ENCODE measurements around the gene SEC14L1. TPM values are rescaled to one million over a fixed set of nuclear protein-coding genes. Genes with fewer than 3 reads are reported as not detected.
"Not testable (repeated sequence)": the region's sequence is repeated elsewhere in the genome, so short reads cannot be mapped to it uniquely, and the experiment has no call there.

Gene SEC14L1
- total RNA-seq, result 10 to 100 TPM; 66.1 to 78.3 TPM
- long read RNA-seq, donor 1, full-length matches to known transcripts, result 4 of 19 reads
- long read RNA-seq, donor 1, partial matches to known transcripts, result 4 of 19 reads
- long read RNA-seq, donor 1, other reads (novel, unspliced or antisense), result 11 of 19 reads
- long read RNA-seq, donor 2, full-length matches to known transcripts, result 10 of 23 reads
- long read RNA-seq, donor 2, partial matches to known transcripts, result 4 of 23 reads
- long read RNA-seq, donor 2, other reads (novel, unspliced or antisense), result 9 of 23 reads

DNA sequence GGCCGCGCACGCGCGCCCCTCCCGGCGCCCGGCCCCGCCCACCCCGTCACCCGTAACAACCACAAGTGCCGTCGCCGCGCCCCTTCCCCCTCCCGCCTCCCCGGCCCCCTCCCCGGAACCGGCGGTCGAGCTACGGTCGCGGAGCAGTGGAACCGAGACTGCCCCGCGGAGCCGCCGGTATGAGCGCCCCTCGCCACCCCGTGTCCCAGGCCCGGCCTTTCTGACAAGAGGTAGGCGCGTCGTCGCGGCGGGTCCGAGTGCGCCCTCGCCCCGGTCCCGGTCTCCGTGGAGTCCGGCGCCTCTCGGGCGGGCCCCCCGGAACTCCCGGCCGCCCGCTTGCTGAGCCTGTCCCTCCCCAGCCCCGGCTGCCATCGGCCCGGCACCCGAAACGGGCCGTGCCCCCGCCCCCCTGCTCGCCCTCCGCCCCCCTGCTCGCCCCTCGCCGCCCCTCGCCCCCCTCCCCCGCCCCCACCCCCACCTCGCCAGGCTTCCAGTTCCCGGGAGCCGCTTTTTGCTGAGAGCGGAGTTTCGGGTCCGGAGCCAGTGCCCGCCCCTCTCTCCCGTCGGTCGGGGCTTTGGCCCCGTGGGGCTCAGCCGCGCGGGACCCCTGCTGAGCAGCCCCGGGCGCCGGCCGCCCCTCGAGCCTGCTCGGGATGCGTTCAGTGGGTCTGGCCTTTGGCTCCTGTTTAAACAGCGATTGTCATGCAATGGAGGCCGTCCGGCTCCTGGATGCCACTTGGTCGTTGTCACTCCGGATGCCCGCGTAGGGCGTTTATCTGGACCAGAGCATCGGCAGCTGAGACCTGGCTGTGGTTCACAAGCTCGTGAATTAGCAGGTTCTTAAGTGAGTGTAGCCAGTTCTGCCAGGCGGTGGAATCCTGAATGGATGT, at the start of gene SEC14L1:
SEC14L1 (plus strand) TSS at position 92 of the 890 bp plus-strand sequence. CDS start 2,628 bp downstream, outside the sequence.
- intact Hi-C loops (cut with DNase I), result loop anchor here (10.0 kb wide), 2 partner anchors 46 to 54 kb away; no protein-coding TSS in a partner anchor
- peak; percentile 87 for DNase-seq (ENCODE audit: low spot score)

DNA sequence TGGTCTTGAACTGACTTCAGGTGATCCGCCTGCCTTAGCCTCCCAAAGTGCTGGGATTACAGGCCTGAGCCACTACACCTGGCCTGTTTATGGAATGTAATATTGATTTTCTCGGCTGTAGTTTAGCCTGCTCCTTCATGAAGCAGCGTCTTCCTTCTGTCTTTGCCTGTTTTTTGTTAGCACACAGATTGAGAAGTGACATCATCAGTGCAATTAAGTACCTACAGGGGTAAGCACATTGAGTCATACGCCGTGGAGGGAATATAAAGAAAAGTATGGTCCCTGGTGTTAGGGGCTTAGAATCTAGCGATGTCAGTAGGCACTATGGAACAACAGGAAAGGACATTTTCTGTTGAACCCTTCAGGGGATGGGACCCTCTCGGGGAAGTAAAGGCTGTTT, 48.7 kb upstream of the SEC14L1 start:
- intact Hi-C loops (cut with DNase I), result loop anchor here (10.0 kb wide), 1 partner anchor 53 kb away; the partner anchor contains the start of gene SEC14L1 (in 2 of the 2)

DNA sequence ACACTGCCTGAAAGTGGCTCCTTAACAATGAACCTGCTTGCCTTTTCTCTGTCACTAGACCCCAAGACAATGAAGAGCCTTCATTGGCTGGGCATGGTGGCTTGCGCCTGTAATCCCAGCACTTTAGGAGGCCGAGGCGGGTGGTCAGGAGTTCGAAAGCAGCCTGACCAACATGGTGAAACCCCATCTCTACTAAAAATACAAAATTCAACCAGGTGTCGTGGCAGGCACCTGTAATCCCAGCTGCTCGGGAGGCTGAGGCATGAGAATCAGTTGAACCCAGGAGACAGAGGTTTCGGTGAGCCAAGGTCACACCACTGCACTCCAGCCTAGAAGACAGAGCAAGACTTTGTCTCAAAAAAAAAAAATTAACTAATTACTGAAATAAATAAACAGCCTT, 45.3 kb upstream of the SEC14L1 start:
- intact Hi-C loops (cut with DNase I), result loop anchor here (10.0 kb wide), 1 partner anchor 49 kb away; the partner anchor contains the start of gene SEC14L1 (in 2 of the 2)
- no peak for DNase-seq (ENCODE audit: low spot score)

More for the DNA sequence above, 48.7 kb upstream of the SEC14L1 start:
- no peak for DNase-seq (ENCODE audit: low spot score)

DNA sequence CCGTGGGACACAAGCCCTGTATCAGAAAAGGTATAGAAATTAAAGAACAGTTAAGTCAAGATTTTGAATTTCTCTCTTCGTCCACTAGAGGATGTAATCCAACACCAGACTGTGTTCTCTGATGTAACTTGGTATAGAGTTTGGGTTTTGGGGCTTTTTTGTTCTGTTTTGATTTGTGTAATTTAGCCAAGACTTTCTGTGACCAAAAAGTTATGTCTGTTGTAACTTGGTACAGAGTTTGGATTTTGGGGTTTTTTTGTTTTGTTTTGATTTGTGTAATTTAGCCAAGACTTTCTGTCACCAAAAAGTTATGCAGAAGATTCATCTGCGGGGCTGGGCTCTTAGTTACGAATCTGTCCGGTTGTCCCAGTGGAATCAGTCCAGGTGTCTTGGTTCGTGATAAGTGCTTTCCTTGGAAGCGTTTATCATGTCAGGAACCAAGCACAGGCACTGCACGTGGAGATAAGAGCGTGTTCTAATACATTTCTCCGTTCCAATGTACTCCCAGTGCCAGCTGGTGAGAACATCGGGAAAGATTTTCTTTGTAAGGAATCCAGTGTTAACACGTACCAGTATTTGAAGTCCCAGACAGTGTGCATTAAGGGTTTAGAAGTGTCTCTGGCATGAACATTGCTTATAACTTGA, 44.1 kb upstream of the SEC14L1 start:
- intact Hi-C loops (cut with DNase I), result loop anchor here (10.0 kb wide), 1 partner anchor 48 kb away; the partner anchor contains the start of gene SEC14L1 (in 2 of the 2)

DNA sequence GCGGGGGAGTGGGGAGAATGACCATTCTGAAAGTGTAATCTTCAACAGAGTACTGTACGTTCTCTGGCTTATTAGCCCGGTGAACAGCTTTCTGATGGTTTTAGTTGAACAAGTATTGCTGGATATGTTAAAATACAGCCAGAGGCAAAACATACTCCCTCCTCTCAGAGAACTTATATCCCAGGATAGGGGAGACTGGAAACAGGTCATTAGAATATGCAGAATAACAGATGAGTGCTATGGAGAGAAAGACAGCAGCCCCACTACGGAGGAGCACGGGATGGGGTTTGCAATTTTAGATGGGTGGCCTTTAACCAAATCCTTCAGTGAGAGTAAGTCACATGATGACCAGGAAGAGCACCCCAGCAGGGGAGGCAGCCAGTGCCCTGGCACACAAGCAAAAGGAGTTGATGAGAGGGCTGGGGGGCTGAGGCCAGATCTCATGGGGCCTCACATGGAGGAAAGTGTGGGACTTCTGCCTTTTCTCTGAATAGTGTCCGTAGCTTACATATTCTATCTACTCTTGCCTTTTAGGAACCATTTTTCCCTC, 43.1 kb upstream of the SEC14L1 start:
- intact Hi-C loops (cut with DNase I), result loop anchor here (10.0 kb wide), 1 partner anchor 47 kb away; the partner anchor contains the start of gene SEC14L1 (in 2 of the 2)
- DNase-seq (ENCODE audit: low spot score), result no peak

More for the DNA sequence above, 44.1 kb upstream of the SEC14L1 start:
- no peak for DNase-seq (ENCODE audit: low spot score)

DNA sequence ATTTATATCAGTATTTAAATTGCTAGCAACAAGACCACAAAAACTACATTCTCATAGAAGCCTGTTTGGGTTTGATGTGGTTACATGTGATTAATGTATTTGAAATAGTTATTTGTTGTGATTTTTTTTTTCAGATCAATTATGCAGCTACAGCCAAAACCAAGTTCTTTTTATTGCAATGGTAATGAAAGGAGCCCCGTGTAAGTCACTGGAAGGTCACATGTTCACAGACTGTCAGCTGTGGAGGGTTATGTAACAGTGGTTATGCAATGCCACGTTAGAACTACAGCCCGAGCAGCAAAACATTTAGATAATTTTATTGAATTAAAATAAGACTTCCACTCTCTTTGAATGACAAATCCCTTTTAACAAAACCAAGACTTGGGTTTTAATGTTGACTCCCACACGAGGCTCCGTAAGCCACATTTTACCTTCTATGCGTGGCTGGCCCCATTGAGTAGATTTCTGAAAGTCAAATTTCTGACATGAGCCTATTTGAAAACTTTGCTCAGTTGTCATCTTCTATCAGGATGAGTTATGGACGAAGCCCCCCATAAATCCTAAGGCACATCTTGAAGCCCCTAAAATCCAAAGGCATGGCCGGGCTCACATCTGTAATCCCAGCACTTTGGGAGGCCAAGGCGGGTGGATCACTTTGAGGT, 41.8 kb upstream of the SEC14L1 start:
- no peak for DNase-seq (ENCODE audit: low spot score)
- intact Hi-C loops (cut with DNase I), result loop anchor here (10.0 kb wide), 1 partner anchor 46 kb away; the partner anchor contains the start of gene SEC14L1 (in 2 of the 2)

DNA sequence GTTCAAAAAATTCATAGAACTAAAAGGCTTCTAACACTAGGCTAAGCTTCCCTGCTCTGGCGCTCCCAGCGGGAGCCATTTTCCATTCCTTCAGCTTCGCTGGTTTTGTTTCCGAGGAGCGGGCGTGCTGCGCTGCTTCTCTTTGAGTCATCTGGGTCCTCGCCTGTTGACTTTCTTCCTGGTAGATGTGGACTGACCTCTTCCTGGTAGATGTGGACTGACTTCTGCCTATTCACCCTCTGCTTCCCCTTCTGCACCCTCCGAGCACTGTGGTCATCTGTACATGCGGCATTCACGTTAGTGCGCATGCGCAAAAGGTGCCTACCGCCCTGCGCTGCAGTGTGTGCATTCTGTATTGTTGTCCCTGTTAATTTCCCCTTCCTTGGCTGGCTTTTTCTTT, 40.8 kb upstream of the SEC14L1 start:
- DNase-seq (ENCODE audit: low spot score), result peak; percentile 95
- intact Hi-C loops (cut with DNase I), result loop anchor here (10.0 kb wide), 1 partner anchor 45 kb away; the partner anchor contains the start of gene SEC14L1 (in 2 of the 2)

DNA sequence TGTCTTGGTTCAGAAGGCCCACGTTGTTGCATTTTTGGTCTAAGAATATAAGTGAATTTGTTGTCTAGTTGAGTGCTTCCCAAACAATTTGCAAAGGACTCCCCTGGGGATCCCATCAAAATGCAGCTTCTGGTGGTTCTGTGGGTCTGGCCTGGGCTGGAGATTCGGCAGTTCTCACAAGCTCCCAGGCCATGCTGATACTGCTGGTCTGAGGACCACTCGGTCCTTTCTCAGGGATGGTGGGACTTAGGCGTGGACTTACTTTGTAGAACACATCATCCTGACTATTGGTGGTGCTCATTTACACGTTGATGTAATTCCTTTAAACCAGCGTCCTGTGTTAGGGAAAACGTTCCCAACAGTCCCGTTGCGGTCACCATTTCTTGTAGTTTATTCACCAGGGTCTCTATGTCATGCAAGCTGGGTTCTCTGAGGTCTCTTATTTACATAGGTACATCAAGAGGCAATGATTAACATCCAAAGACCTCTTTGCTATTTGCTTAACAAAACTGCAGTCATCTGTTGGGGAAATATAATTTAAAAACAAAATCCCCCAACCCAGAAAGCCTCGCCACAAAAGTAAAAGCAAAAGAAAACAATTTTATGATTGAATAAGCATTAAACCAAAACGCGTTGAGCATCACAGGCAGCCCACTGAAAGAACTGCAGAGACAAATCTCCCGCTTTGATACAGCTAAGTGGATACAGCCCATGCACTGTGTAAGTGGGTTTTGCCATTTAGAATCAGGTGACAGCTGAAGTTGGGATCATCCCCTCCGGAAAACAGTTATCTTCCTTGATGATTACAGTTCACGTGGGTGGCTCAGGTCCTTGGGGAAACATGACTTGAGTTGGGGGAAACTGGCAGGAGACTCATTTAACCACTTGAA, 39.0 kb upstream of the SEC14L1 start:
- intact Hi-C loops (cut with DNase I), result no loop called here

DNA sequence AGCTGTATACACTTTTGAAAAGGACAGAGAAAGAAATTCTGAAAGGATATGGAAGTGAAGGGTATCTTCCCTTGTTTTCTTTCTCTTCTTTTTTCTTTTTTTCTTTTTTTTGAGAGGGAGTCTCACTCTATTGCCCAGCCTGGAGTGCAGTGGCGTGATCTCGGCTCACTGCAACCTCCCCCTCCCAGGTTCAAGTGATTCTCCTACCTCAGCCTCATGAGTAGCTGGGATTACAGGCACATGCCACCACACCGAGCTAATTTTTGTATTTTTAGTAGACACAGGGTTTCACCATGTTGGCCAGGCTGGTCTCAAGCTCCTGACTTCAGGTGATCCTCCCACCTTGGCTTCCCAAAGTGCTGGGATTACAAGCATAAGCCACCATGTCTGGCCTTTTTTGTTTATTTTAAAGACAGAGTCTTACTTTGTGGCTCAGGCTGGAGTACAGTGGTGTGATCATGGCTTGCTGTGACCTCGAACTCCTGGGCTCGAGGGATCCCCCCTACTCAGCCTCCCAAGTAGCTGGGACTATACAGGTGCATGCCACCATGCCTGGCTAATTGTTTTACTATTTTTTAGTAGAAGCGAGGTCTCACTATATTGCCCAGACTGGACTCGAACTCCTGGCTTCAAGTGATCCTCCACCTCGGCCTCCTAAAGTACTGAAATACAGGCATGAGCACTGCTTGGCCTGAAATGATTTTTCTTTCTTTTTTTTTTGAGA, 38.2 kb upstream of the SEC14L1 start:
- intact Hi-C loops (cut with DNase I); DNase-seq (ENCODE audit: low spot score): not testable (repeated sequence)

More for the DNA sequence above, 39.0 kb upstream of the SEC14L1 start:
- DNase-seq (ENCODE audit: low spot score), result no peak

DNA sequence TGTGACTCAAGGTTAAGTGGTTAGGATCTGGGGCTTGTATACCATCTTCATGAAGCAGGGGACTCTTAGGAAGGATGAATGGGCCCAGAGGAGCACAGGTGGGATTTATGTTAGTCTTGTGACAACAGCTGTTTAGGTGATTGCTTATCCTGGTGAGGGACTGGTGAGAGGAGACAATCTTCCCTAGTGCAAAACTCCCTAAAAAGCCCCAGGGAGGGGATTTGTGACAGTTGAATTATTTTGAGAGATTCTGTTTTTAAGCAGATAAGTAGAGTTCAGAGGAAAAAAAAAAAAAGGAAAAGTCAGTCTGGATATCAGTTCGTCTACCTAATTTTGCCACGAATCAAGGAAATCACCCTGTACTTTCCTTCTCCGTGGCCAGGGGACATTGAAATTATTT, 35.1 kb upstream of the SEC14L1 start:
- intact Hi-C loops (cut with DNase I), result no loop called here
- DNase-seq (ENCODE audit: low spot score), result no peak

DNA sequence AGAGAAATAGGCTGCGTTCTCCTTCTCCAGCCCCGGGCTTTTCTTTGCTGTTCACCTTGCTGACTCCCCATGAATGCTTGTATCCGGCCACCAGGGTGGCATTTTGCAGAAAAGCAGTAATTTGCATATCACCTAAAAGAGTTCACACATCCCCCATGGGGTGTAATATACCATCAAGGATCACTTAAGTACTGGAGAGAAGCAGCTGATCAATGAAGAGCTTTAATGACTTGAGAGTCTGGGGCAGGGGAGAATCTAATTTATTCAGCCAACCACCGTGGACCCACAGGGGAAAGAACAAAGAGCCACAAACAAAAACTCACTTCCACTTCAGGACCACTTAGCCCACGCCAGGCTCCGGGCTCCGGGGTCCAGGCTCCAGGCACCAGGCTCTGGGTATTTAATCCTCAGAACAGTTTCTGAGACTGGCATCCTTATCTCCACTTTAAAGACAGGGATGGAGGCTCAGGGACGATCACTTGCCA, 33.9 kb upstream of the SEC14L1 start:
- intact Hi-C loops (cut with DNase I), result no loop called here
- DNase-seq (ENCODE audit: low spot score), result no peak

DNA sequence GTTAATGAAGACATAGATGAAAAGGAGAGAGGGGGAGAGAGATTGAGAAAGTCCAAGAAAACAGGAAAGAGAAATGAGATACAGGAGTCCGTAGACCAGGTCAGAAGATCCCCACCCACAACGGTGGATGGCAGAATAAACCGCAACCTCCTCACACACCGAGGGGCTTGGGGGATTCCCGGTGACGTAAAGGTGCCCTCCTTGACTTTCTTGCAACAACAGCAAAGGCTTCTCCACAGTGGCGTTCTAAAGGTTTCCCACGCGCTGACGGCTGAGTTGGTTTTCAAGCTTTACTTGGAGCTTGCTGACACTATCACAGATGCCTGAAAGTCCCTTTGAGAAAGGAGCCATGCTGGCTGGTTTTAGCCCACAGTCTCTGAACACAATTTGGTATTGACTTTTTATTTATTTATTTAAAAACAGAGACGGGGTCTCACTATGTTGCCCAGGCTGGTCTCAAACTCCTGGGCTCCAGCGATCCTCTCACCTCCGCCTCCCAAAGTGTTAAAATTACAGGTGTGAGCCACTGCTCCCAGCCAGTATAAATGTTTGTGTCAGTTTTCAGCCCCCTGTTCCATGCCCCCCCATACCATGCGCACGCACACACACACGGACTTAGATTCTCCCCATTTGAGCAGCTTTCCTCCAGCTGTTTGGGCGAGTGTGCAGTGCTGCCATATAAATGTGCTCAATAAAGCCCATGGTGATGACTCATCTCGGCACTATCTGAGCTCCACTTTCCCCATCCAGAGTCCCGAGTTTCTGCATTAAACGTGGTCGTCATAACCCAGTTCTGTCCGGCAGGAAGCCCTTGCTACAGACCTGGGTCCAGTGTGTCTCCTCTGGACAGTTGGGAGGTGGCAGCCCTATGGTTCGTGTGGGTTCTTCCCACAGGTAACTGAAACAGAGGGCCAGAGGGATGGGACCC, 33.0 kb upstream of the SEC14L1 start:
- no peak for DNase-seq (ENCODE audit: low spot score)
- intact Hi-C loops (cut with DNase I), result no loop called here

DNA sequence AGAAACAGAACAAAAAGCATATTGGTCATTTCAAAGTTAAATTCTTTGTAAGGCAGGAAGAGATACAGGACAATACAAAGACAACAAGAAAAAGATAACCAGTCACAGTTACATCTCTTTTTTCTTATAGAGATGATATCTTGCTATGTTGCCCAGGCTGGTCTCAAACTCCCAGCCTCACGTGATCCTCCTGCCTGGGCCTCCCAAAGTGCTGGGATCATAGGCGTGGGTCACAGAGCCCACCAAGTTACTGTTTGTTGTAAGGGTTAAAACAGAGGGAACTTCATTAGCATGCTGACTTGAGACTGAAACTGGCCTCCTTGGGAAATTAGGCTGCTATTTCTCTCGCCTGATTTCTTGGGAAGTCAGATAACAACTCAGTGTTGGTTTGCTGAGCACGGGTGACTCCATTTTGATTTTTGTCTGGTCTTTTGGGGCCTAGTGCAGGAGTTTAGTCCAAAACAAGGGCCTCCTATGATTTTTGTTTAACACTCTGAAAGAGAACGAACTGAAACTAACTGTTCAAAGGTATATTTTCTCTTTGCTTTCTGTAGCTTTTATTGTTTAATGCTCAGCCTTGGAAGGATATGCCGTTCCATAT, 31.5 kb upstream of the SEC14L1 start:
- intact Hi-C loops (cut with DNase I), result no loop called here
- no peak for DNase-seq (ENCODE audit: low spot score)

DNA sequence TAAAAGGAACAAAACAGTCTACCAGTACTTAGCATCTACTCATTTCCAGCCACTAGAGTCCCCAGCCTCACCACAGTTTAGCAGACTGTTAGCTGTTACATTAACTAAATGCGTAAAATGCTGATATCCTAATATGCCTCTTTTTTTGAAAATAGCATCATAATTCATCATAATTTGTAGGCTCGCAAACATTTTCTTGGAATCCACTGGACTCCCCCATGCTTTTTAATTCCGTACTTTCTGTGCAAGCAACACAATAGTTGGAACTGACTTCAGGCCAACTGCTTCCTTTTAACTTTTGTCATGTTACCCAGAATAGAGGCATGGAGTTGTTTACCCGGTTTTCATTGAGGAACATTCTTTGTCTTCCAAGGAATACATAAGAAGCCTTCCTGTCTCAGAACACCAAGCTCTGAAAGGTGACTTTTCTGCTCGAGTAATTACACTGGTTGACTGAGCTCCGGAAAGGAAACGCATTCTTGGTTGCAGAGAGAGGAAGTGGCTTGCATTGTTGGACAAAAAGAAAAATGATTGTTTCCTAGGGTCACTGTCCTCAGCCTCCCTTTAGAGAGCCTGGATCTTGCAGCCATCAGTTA, 30.9 kb upstream of the SEC14L1 start:
- DNase-seq (ENCODE audit: low spot score), result no peak
- intact Hi-C loops (cut with DNase I), result no loop called here
